GF-D8 (cell line): ENCODE measurements around the gene UCK1.

ENCODE experiments used
- DNase-seq: peaks from one replicate; lab custom pipeline; 2025; lab: John Stamatoyannopoulos, UW

UCK1 gene

GRCh38 chr9:131476777-131477345 lies 54.2 kb downstream of the UCK1 start:
- no peak for DNase-seq

- no peak for DNase-seq
Observed at GRCh38 chr9:131475956-131476776, 54.9 kb downstream of the UCK1 start.

GRCh38 chr9:131475111-131475955 lies 55.7 kb downstream of the UCK1 start:
- no peak for DNase-seq

GRCh38 chr9:131474711-131475110 lies 56.4 kb downstream of the UCK1 start:
- DNase-seq = no peak

GRCh38 chr9:131473891-131474290 lies 57.2 kb downstream of the UCK1 start:
- no peak for DNase-seq
